ENCODE data around the gene PTPRN2. TPM values are rescaled to one million over a fixed set of nuclear protein-coding genes. Genes with fewer than 3 reads are reported as not detected.

The PTPRN2 gene
- total RNA-seq, 4 donors from 2014 or later: 2.0 to 9.5 (median 2.6) TPM

GRCh38 chr7:157619753-157620525 lies 967.7 kb downstream of the PTPRN2 start:
- DNase-seq (ENCODE audit: low spot score) (no peak), ATAC-seq (ENCODE audit: low FRiP score) (no peak)
- TF ChIP-seq, protein P1, sequence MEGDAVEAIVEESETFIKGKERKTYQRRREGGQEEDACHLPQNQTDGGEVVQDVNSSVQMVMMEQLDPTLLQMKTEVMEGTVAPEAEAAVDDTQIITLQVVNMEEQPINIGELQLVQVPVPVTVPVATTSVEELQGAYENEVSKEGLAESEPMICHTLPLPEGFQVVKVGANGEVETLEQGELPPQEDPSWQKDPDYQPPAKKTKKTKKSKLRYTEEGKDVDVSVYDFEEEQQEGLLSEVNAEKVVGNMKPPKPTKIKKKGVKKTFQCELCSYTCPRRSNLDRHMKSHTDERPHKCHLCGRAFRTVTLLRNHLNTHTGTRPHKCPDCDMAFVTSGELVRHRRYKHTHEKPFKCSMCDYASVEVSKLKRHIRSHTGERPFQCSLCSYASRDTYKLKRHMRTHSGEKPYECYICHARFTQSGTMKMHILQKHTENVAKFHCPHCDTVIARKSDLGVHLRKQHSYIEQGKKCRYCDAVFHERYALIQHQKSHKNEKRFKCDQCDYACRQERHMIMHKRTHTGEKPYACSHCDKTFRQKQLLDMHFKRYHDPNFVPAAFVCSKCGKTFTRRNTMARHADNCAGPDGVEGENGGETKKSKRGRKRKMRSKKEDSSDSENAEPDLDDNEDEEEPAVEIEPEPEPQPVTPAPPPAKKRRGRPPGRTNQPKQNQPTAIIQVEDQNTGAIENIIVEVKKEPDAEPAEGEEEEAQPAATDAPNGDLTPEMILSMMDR (IDR thresholded peaks at IDR 0.05): no peak

DNA sequence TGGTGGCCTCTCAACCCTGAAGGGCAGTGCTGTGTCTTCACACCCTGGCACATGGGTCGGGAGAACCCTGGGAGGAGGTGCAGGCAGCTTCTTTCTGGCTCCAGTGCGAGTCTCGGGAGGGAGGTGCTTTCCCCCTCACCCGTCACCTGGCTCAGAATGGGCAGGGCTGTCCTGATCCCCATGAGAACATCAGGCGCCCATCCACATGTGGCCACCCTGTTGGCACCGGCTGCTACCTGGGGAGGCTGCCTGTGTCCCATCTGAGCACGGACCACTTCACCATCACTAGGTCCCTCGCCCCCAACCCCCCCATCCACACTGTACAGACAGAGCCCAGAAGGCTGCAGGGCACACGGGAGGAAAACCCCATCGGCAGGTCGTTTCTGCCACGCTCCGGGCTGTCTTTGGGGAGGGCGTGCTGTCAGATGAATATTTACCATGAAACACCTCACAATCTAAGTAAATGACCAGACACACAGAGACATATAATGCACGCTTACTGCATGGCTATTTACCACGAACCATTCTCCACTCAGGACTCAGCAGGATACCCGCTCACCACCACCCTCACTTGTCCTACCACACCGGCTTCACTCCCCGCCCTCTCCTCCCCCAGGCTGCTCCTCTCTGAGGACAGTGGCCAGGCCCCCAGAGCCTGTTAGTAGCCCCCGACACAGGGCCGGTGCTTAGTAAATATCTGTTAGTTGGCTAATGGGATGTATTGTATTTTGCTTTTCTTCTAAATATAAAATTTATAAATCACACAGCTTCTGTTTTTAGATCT lies 968.6 kb downstream of the PTPRN2 start:
- ATAC-seq (ENCODE audit: low FRiP score): no peak
- TF ChIP-seq, protein P1 (IDR thresholded peaks at IDR 0.05): no peak
- no peak for DNase-seq (ENCODE audit: low spot score)

GRCh38 chr7:157618091-157618726 lies 969.4 kb downstream of the PTPRN2 start:
- DNase-seq (ENCODE audit: low spot score) (no peak), ATAC-seq (ENCODE audit: low FRiP score) (no peak)
- TF ChIP-seq, protein P1 (IDR thresholded peaks at IDR 0.05): no peak

- no peak for ATAC-seq (ENCODE audit: low FRiP score)
- TF ChIP-seq, protein P1 (IDR thresholded peaks at IDR 0.05): no peak
- no peak for DNase-seq (ENCODE audit: low spot score)
These were observed 970.2 kb downstream of the PTPRN2 start for GRCh38 chr7:157617401-157617800.

DNA sequence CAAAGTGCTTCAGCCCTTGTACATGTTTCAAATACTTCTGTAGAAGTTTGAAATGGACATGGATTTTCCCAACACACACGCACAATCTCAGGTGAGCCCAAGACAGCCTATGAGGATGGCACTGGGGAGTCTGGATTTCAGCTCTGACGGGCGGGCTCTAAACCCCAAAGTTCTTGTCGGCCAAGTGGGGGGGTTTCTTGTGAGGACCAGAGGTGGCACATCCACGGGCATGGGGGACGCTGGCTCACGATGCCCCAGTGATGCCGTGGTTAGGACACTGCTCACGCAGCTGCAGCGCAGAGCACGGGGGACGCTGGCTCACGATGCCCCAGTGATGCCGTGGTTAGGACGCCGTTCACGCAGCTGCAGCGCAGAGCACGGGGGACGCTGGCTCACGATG lies 970.7 kb downstream of the PTPRN2 start:
- no peak for ATAC-seq (ENCODE audit: low FRiP score)
- TF ChIP-seq, protein P1 (IDR thresholded peaks at IDR 0.05): no peak
- no peak for DNase-seq (ENCODE audit: low spot score)

DNA sequence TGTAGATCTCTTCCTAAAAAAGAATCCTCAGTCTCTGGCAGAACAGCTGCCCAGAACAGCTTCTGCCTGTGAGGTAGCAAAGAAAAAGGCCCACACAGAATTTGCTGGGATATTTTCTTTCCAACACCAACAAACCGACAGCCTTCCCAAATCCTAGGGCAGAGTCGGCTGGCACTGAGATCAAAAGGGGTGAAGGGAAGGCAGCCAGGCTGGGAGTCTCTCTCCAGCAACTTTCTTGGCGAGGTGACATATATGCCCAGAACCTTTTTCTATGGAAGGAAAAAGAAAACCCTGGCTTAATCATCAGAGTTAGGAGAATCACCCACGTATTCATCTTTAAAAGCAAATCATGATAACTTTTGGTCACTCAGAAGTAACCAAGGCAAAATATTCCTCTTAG lies 971.2 kb downstream of the PTPRN2 start:
- TF ChIP-seq, protein P1 (IDR thresholded peaks at IDR 0.05): no peak
- ATAC-seq (ENCODE audit: low FRiP score): no peak
- DNase-seq (ENCODE audit: low spot score): no peak

All from omental fat pad (tissue), 4 donors.